Measurements from ENCODE around the gene ZNF79. TPM values are rescaled to one million over a fixed set of nuclear protein-coding genes. Genes with fewer than 3 reads are reported as not detected.

Gene ZNF79
- total and polyA plus RNA-seq, 9 of the 15 experiments (the other 6 are each of a cell fraction or from before 2014, with no cell fraction given) = 0.62 to 7.0 (median 4.1) TPM

- in situ Hi-C loops (cut with MboI) = no loop called here
Observed at GRCh38 chr9:127393645-127394044, 30.5 kb upstream of the ZNF79 start.

More at GRCh38 chr9:127393645-127394044, 30.5 kb upstream of the ZNF79 start:
- CTCF ChIA-PET (ENCODE audit: low intra/inter-chr PET ratio) = interaction anchor here (0.6 kb wide), 1 partner anchor 102 kb away, joined by 3 read pairs; no protein-coding TSS in a partner anchor
- H3K9ac ChIP-seq (ENCODE audit: insufficient read depth in 1 of 2, low read depth in 2 of 2, low read length in 2 of 2) = no peak overlapping the region
- FAIRE-seq (no peak), ATAC-seq (no peak), DNase-seq (ENCODE audit: extremely low read depth in 1 of 4, low spot score in 3 of 4) (no peak)
- H3K36me3 ChIP-seq (ENCODE audit: control insufficient read depth, insufficient read depth, low read length) = no peaks in the 10 kb centered on the region
- peaks cover 17 to 29% of the 10 kb centered on the region in 2 experiments; a peak in 3 of 5 replicates for H3K4me1 ChIP-seq (replicated peaks in 1 of 2; ENCODE audit: control insufficient read depth in 2 of 2, insufficient read depth in 2 of 2, low read length in 2 of 2)
- intact Hi-C loops (cut with micrococcal nuclease) = no loop called here
- no peak overlapping the region for H2AFZ ChIP-seq (ENCODE audit: low read depth, low read length)
- WGBS (ENCODE audit: insufficient coverage, low coverage, missing lambda C conversion rate) = 52% methylated on average over 2 of the region's 2 CpGs
- TF ChIP-seq NKRF (IDR thresholded peaks at IDR 0.05; ENCODE audit: borderline replicate concordance) (no peak), SAFB (IDR thresholded peaks at IDR 0.05; ENCODE audit: borderline replicate concordance, low read depth, low read length) (no peak), CTCF (IDR thresholded peaks at IDR 0.05 in 2 of 3, conservative IDR thresholded peaks at IDR 0.05 in 1 of 3; ENCODE audit: insufficient read depth in 2 of 3, low read depth in 1 of 3, low read length in 3 of 3) (0 out of 6 replicates have a peak, but pooled peaks of 1 of the 3 experiments have one; percentile 7), THRA (IDR thresholded peaks at IDR 0.05) (no peak), NR1H2 (CRISPR knock-in tag; IDR thresholded peaks at IDR 0.05) (no peak)
- no peaks in the 10 kb centered on the region for H3K79me2 ChIP-seq (ENCODE audit: control insufficient read depth, insufficient read depth, low read length)
- no peak overlapping the region for H3K4me3 ChIP-seq
- no TSS peak for BruUV-seq (replicated peaks)
- POLR2A ChIA-PET = interaction anchor here (0.6 kb wide), 1 partner anchor 24 kb away, joined by 3 read pairs; no protein-coding TSS in a partner anchor
- peaks cover 4% of the 10 kb centered on the region; the same call in 1 of the 2 replicates for H4K20me1 ChIP-seq (replicated peaks; ENCODE audit: control insufficient read depth, insufficient read depth, low read length)
- no peak overlapping the region for H3K4me2 ChIP-seq (ENCODE audit: insufficient read depth, low read length)
- no peak overlapping the region for H3K27ac ChIP-seq (ENCODE audit: extremely low read depth, low read depth, low read length)
- H3K27me3 ChIP-seq (ENCODE audit: control insufficient read depth in 2 of 2, insufficient read depth in 2 of 2, low read length in 2 of 2) = no peaks in the 10 kb centered on the region; a peak in 1 of 5 replicates
- no peaks in the 10 kb centered on the region for H3K9me1 ChIP-seq (ENCODE audit: control insufficient read depth, insufficient read depth, low read length)
- no peaks in the 10 kb centered on the region for H3K9me3 ChIP-seq (replicated peaks; ENCODE audit: control insufficient read depth, insufficient read depth, low read depth, low read length)
